VCaP (cell line): ENCODE results near the gene ACSBG1.

Source experiments
- H3K27ac ChIP-seq: fragments of 450-650 bp; 2 replicates; pipeline ENCODE4 v1.5.1; 2017
- CTCF ChIP-seq: fragments of 450-650 bp; conservative IDR thresholded peaks from 2 replicates; pipeline ENCODE4 v1.5.1; 2017; ENCODE audit warnings: mild to moderate bottlenecking, moderate library complexity

Gene ACSBG1

GRCh38 chr15:78229431-78230406, 4.6 kb downstream of the ACSBG1 start:
- no peak for TF ChIP-seq CTCF
- no peak overlapping the region for H3K27ac ChIP-seq

GRCh38 chr15:78228356-78228996, 5.9 kb downstream of the ACSBG1 start:
- TF ChIP-seq CTCF = no peak
- H3K27ac ChIP-seq = no peak overlapping the region

- no peak for TF ChIP-seq CTCF
- H3K27ac ChIP-seq = no peak overlapping the region
These were observed 8.4 kb downstream of the ACSBG1 start for GRCh38 chr15:78225783-78226541.

GRCh38 chr15:78224023-78224411, 10.3 kb downstream of the ACSBG1 start:
- no peak for TF ChIP-seq CTCF
- H3K27ac ChIP-seq = no peak overlapping the region

- no peak overlapping the region for H3K27ac ChIP-seq
These were observed 10.9 kb downstream of the ACSBG1 start for GRCh38 chr15:78223396-78224022.

GRCh38 chr15:78222745-78223395, 11.5 kb downstream of the ACSBG1 start:
- no peak overlapping the region for H3K27ac ChIP-seq
- TF ChIP-seq CTCF = no peak

More at GRCh38 chr15:78223396-78224022, 10.9 kb downstream of the ACSBG1 start:
- no peak for TF ChIP-seq CTCF
